Choroid plexus epithelial cell (primary cell): Measurements from ENCODE around the gene BSN.
A peak's percentile ranks its signal among the peaks of the same experiment; 100 is the strongest.

Experiments
- DNase-seq: peaks from one replicate; pipeline ENCODE4 v3.0.0-alpha.2; 2010; ENCODE audit warnings: low read depth
- H3K4me3 ChIP-seq: 2 replicates; pipeline ENCODE4 v1.5.1; 2011; ENCODE audit warnings: low read depth, mild to moderate bottlenecking, control low read depth, low read length, moderate library complexity
- CTCF ChIP-seq: conservative IDR thresholded peaks from 2 replicates; pipeline ENCODE4 v1.5.1; 2011; ENCODE audit warnings: low read depth, mild to moderate bottlenecking, control low read depth, inconsistent platforms, low read length, moderate library complexity

Gene BSN

GRCh38 chr3:49553692-49554632 is at the start of gene BSN:
Gene BSN (plus strand): TSS chr3:49554477. CDS start chr3:49554603, 126 bp downstream.
- H3K4me3 ChIP-seq, result peak within 1 kb of the TSS; percentile 75
- peak; percentile 89 for DNase-seq

GRCh38 chr3:49506906-49507305 is 47.4 kb upstream of the BSN start:
- no peak for DNase-seq
- H3K4me3 ChIP-seq, result no peak overlapping the region
- no peak for TF ChIP-seq CTCF

More at GRCh38 chr3:49553692-49554632, at the start of gene BSN:
- TF ChIP-seq CTCF, result no peak

GRCh38 chr3:49509028-49509561 is 45.2 kb upstream of the BSN start:
- TF ChIP-seq CTCF, result no peak
- no peak for DNase-seq

GRCh38 chr3:49511639-49512038 is 42.6 kb upstream of the BSN start:
- H3K4me3 ChIP-seq, result no peak overlapping the region
- no peak for DNase-seq
- no peak for TF ChIP-seq CTCF

More at GRCh38 chr3:49509028-49509561, 45.2 kb upstream of the BSN start:
- no peak overlapping the region for H3K4me3 ChIP-seq

DNA sequence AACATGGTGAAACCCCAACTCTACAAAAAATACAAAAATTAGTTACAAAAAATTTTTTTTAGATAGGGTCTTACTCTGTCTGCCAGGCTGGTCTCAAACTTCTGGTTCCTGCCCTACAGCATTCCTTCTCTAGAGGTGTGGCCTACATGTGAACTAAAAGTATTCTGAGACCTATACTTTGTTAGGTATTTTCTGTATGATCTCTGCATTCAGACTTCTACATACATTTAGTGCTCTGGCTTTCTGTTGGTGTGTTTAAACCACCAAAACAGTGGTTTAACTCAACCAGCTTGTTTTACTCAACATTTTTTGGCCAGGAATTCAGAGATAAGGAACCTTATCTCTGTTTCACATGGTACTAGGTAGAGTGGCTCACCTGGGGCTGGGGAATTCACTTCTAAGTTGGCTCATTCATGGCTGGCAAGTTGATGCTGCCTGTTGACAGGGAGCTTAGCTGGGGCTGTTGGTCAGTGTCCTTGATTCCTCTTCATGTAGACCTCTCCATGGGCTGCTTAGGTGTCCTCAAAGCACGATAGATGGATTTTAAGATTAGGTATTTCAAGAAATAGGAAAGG is 41.4 kb upstream of the BSN start:
- no peak for TF ChIP-seq CTCF
- no peak for DNase-seq
- no peak overlapping the region for H3K4me3 ChIP-seq

GRCh38 chr3:49513494-49514124 is 40.7 kb upstream of the BSN start:
- DNase-seq, result no peak
- TF ChIP-seq CTCF, result no peak
- no peak overlapping the region for H3K4me3 ChIP-seq
